Uterus (tissue), 2 donors: ENCODE measurements around the gene NOX4.

Source experiments
- POLR2A ChIP-seq, 2 donors: fragments of 450-650 bp; IDR thresholded peaks; one replicate each; pipeline ENCODE4 v1.6.1; 2016; ENCODE audit warnings: antibody characterized with exemption in 2 of 2, mild to moderate bottlenecking in 1 of 2, moderate library complexity in 1 of 2
- TF ChIP-seq, protein P1 (sequence below), 4 experiments: fragments of 200-600 bp in 2 of 4; fragments of 450-650 bp in 2 of 4; sonication (generic) in 2 of 4; IDR thresholded peaks; one replicate each; pipeline ENCODE4 v1.5.1; 2016 to 2019; ENCODE audit warnings: antibody characterized with exemption in 4 of 4, mild to moderate bottlenecking in 2 of 4, moderate library complexity in 1 of 4

GRCh38 chr11:89361734-89362133 lies 129.4 kb downstream of the NOX4 start:
- TF ChIP-seq, protein P1, sequence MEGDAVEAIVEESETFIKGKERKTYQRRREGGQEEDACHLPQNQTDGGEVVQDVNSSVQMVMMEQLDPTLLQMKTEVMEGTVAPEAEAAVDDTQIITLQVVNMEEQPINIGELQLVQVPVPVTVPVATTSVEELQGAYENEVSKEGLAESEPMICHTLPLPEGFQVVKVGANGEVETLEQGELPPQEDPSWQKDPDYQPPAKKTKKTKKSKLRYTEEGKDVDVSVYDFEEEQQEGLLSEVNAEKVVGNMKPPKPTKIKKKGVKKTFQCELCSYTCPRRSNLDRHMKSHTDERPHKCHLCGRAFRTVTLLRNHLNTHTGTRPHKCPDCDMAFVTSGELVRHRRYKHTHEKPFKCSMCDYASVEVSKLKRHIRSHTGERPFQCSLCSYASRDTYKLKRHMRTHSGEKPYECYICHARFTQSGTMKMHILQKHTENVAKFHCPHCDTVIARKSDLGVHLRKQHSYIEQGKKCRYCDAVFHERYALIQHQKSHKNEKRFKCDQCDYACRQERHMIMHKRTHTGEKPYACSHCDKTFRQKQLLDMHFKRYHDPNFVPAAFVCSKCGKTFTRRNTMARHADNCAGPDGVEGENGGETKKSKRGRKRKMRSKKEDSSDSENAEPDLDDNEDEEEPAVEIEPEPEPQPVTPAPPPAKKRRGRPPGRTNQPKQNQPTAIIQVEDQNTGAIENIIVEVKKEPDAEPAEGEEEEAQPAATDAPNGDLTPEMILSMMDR (IDR thresholded peaks at IDR 0.05): no peak
- no peak for TF ChIP-seq POLR2A (IDR thresholded peaks at IDR 0.05)
